K562 (cell line): ENCODE results near the gene KCNJ12. TPM values are rescaled to one million over a fixed set of nuclear protein-coding genes. Genes with fewer than 3 reads are reported as not detected.

Experiments
- ATAC-seq: fragments of 200-7000 bp; cut with Tn5 transposase; 3 replicates; pipeline ENCODE4 v1.9.1; 2020; ENCODE audit warnings: moderate library complexity
- BruUV-seq: library from RNA; stranded (reverse); fragments of 400-500 nt; replicated peaks from 2 replicates; lab custom pipeline; 2021; lab: Mats Ljungman, UMichigan
- CTCF ChIA-PET: fragments of 300-600 bp; formaldehyde crosslinking; extraction: SDS; loops from one replicate; lab custom pipeline; 2021; ENCODE audit warnings: low intra/inter-chr PET ratio; lab: Yijun Ruan, JAX
- POLR2A ChIA-PET: fragments of 300-600, 350-650 bp; sonication (Branson Sonifier 250); formaldehyde crosslinking; extraction: SDS; loops from one replicate; lab custom pipeline; 2021; ENCODE audit warnings: antibody characterized with exemption, inconsistent platforms; lab: Yijun Ruan, JAX
- DNase-seq, 4 experiments: peaks; one replicate each; pipeline versions ENCODE4 v3.0.0 to v3.0.0-alpha.2; 2011 to 2018; ENCODE audit warnings: low spot score in 3 of 4, mixed read lengths in 3 of 4; ENCODE audit errors: extremely low read depth in 1 of 4
- FAIRE-seq: peaks from 2 replicates; lab custom pipeline; 2011; peaks lifted over from hg19 to GRCh38; lab: Jason Lieb, UNC
- H2AFZ ChIP-seq: 2 replicates; pipeline ENCODE4 v1.6.0; 2011; ENCODE audit warnings: low read depth, low read length, control low read depth, inconsistent platforms
- H3K27ac ChIP-seq: fragments of 200-600 bp; 3 replicates; pipeline ENCODE4 v1.8.0; 2011; ENCODE audit warnings: low read depth, mild to moderate bottlenecking, control low read depth, inconsistent platforms, low read length, moderate library complexity, mixed read lengths; ENCODE audit errors: extremely low read depth
- H3K27me3 ChIP-seq, 2 experiments: fragments of 300-600 bp in 1 of 2; 2 replicates in 1 of 2; 3 replicates in 1 of 2; pipeline versions ENCODE4 v1.6.0 to v1.8.0; 2011; ENCODE audit warnings: inconsistent platforms in 2 of 2, low read length in 2 of 2, mild to moderate bottlenecking in 1 of 2, mixed read lengths in 1 of 2, moderate library complexity in 1 of 2; ENCODE audit not compliant: control insufficient read depth in 2 of 2, insufficient read depth in 2 of 2
- H3K36me3 ChIP-seq: fragments of 300-600 bp; 3 replicates; pipeline ENCODE4 v1.8.0; 2011; ENCODE audit warnings: mild to moderate bottlenecking, low read length, inconsistent platforms; ENCODE audit not compliant: control insufficient read depth, insufficient read depth
- H3K4me1 ChIP-seq, 2 experiments: fragments of 200-600 bp in 1 of 2; replicated peaks in 1 of 2; 2 replicates in 1 of 2; 3 replicates in 1 of 2; pipeline versions ENCODE4 v1.5.1 to v1.8.0; 2011; ENCODE audit warnings: inconsistent platforms in 2 of 2, low read length in 2 of 2, mild to moderate bottlenecking in 1 of 2, mixed read lengths in 1 of 2, moderate library complexity in 1 of 2; ENCODE audit not compliant: control insufficient read depth in 2 of 2, insufficient read depth in 2 of 2
- H3K4me2 ChIP-seq: 2 replicates; pipeline ENCODE4 v1.6.1; 2011; ENCODE audit warnings: low read length, control low read depth, inconsistent platforms, mixed read lengths; ENCODE audit not compliant: insufficient read depth
- H3K4me3 ChIP-seq: fragments of 200-600 bp; sonication (generic), shearing (Covaris generic); 2 replicates; pipeline ENCODE4 v1.5.1; 2016; ENCODE audit warnings: control low read depth, inconsistent platforms
- H3K79me2 ChIP-seq: fragments of 200-600 bp; 3 replicates; pipeline ENCODE4 v1.8.0; 2011; ENCODE audit warnings: low read length, inconsistent platforms; ENCODE audit not compliant: control insufficient read depth, insufficient read depth
- H3K9ac ChIP-seq, 2 experiments: 2 replicates each; pipeline versions ENCODE4 v1.6.0 to v1.6.1; 2011; ENCODE audit warnings: low read depth in 2 of 2, low read length in 2 of 2, control low read depth in 1 of 2, inconsistent platforms in 1 of 2, mild to moderate bottlenecking in 1 of 2, mixed read lengths in 1 of 2; ENCODE audit not compliant: insufficient read depth in 1 of 2
- H3K9me1 ChIP-seq: one replicate; pipeline ENCODE4 v1.6.0; 2011; ENCODE audit warnings: inconsistent platforms, mild to moderate bottlenecking, low read length, moderate library complexity; ENCODE audit not compliant: control insufficient read depth, insufficient read depth
- H3K9me3 ChIP-seq: replicated peaks from 2 replicates; pipeline ENCODE4 v1.5.1; 2011; ENCODE audit warnings: low read depth, low read length, inconsistent platforms; ENCODE audit not compliant: control insufficient read depth, insufficient read depth
- H4K20me1 ChIP-seq: replicated peaks from 2 replicates; pipeline ENCODE4 v1.6.1; 2011; ENCODE audit warnings: low read length, inconsistent platforms, mixed read lengths; ENCODE audit not compliant: control insufficient read depth, insufficient read depth
- CREM ChIP-seq: IDR thresholded peaks from 2 replicates; pipeline ENCODE4 v1.6.1; 2014; ENCODE audit warnings: antibody characterized with exemption, low read depth
- HDAC8 ChIP-seq: fragments of 450-650 bp; IDR thresholded peaks from 2 replicates; pipeline ENCODE4 v1.6.1; 2016; ENCODE audit warnings: mild to moderate bottlenecking, missing genetic modification characterization, moderate library complexity, missing compliant biosample characterization
- HEY1 ChIP-seq: fragments of 250-450 bp; sonication (Bioruptor Pico); IDR thresholded peaks from 2 replicates; pipeline ENCODE4 v1.5.0; 2020; ENCODE audit warnings: mild to moderate bottlenecking, moderate library complexity, borderline replicate concordance
- HOXB6 ChIP-seq: fragments of 250-450 bp; sonication (Bioruptor Pico); IDR thresholded peaks from 2 replicates; pipeline ENCODE4 v1.5.1; 2022; ENCODE audit warnings: mild to moderate bottlenecking, borderline replicate concordance
- KLF16 ChIP-seq: IDR thresholded peaks from 2 replicates; pipeline ENCODE4 v1.6.1; 2016; ENCODE audit warnings: antibody characterized with exemption
- KLF6 ChIP-seq: fragments of 250-450 bp; sonication (Bioruptor Pico); IDR thresholded peaks from 2 replicates; pipeline ENCODE4 v1.4.0; 2020; ENCODE audit warnings: mild to moderate bottlenecking, moderate library complexity, borderline replicate concordance
- L3MBTL2 ChIP-seq: fragments of 450-650 bp; IDR thresholded peaks from 2 replicates; pipeline ENCODE4 v1.6.1; 2016; ENCODE audit warnings: mild to moderate bottlenecking, moderate library complexity
- MEIS2 ChIP-seq: fragments of 450-650 bp; IDR thresholded peaks from 2 replicates; pipeline ENCODE4 v1.6.1; 2014; ENCODE audit warnings: mild to moderate bottlenecking; ENCODE audit not compliant: partially characterized antibody
- RNF219 ChIP-seq: fragments of 250-450 bp; sonication (Bioruptor Pico); IDR thresholded peaks from 2 replicates; pipeline ENCODE4 v1.5.0; 2022; ENCODE audit warnings: mild to moderate bottlenecking
- TCF7L2 ChIP-seq: fragments of 150-350 bp; IDR thresholded peaks from 2 replicates; pipeline ENCODE4 v1.6.1; 2016; ENCODE audit warnings: low read depth, mild to moderate bottlenecking, low read length, moderate library complexity
- TFAM ChIP-seq: fragments of 250-450 bp; sonication (Bioruptor Pico); conservative IDR thresholded peaks from 2 replicates; pipeline ENCODE4 v1.5.0; 2021; ENCODE audit warnings: mild to moderate bottlenecking, moderate library complexity
- TGIF2 ChIP-seq: sonication (generic); formaldehyde crosslinking; IDR thresholded peaks from 2 replicates; pipeline ENCODE4 v1.8.1; 2022; ENCODE audit warnings: mild to moderate bottlenecking, missing genetic modification reagents, moderate library complexity
- ZNF146 ChIP-seq: IDR thresholded peaks from one replicate; pipeline ENCODE4 v1.6.1; 2018; ENCODE audit warnings: missing compliant biosample characterization; ENCODE audit not compliant: unreplicated experiment
- ZNF316 ChIP-seq: fragments of 450-650 bp; IDR thresholded peaks from 2 replicates; pipeline ENCODE4 v1.6.1; 2016
- ZNF347 ChIP-seq: fragments of 450-650 bp; formaldehyde crosslinking; IDR thresholded peaks from 2 replicates; pipeline ENCODE4 v1.4.0; 2020; ENCODE audit warnings: low read depth, mild to moderate bottlenecking, moderate library complexity
- ZNF445 ChIP-seq: fragments of 250-450 bp; sonication (Bioruptor Pico); IDR thresholded peaks from 2 replicates; pipeline ENCODE4 v1.4.0; 2020; ENCODE audit warnings: low read depth, mild to moderate bottlenecking, moderate library complexity
- ZNF561 ChIP-seq: fragments of 450-650 bp; formaldehyde crosslinking; conservative IDR thresholded peaks from 2 replicates; pipeline ENCODE4 v1.4.0; 2020; ENCODE audit warnings: mild to moderate bottlenecking, moderate library complexity
- ZNF76 ChIP-seq: fragments of 250-450 bp; sonication (Bioruptor Pico); IDR thresholded peaks from 2 replicates; pipeline ENCODE4 v1.4.0; 2020; ENCODE audit warnings: mild to moderate bottlenecking, moderate library complexity, borderline replicate concordance
- WGBS: fragments of 100-300 bp; shearing (Covaris generic); methylation state at CpG from one replicate; pipeline ENCODE4 v1.1.6; 2016; ENCODE audit warnings: low coverage, mixed read lengths; ENCODE audit not compliant: insufficient coverage; ENCODE audit errors: missing lambda C conversion rate; 5-methylcytosine and 5-hydroxymethylcytosine counted together
- in situ Hi-C: fragments of 300-500 bp; cut with MboI; formaldehyde crosslinking; loops from 4 replicates; pipeline ENCODE4 v1.15.0; 2018; ENCODE audit warnings: inconsistent platforms, mixed read lengths
- intact Hi-C: fragments of 100-400 bp; cut with micrococcal nuclease; formaldehyde crosslinking; loops from 2 replicates; pipeline ENCODE4 v1.14.2; 2022
- polyA plus RNA-seq, 8 experiments: library from polyadenylated mRNA; depleted of rRNA in 4 of 8; stranded (reverse) in 5 of 8; unstranded in 3 of 8; fragments of >200 nt; fragmentation: Nextera tagmentation in 2 of 8; fragmentation: Illumina TruSeq in 1 of 8; extraction: Ambion mirVana in 2 of 8; extraction: Trizol in 1 of 8; gene quantifications; 2 replicates each; pipeline versions ENCODE4 v1.2.1 to v1.2.3, GENCODE V29; 2011 to 2014; ENCODE audit warnings: inconsistent platforms in 1 of 8, missing spikeins in 1 of 8
- total RNA-seq, 7 experiments: library from RNA; depleted of rRNA in 6 of 7; stranded (reverse); fragments of >200 nt in 6 of 7; fragmentation: Illumina TruSeq in 2 of 7; extraction: Trizol in 2 of 7; gene quantifications; 2 replicates each; pipeline versions ENCODE4 v1.2.1 to v1.2.3, GENCODE V29; 2011 to 2021; ENCODE audit warnings: low replicate concordance in 1 of 7
- TF ChIP-seq, protein P1 (sequence below): fragments of 250-450 bp; sonication (Bioruptor Pico); IDR thresholded peaks from 2 replicates; pipeline ENCODE4 v1.9.0; 2021; ENCODE audit warnings: mild to moderate bottlenecking

KCNJ12 gene
- total and polyA plus RNA-seq, 9 of the 15 experiments (the other 6 are each of a cell fraction or from before 2014, with no cell fraction given) = 0.02 TPM; not detected in 8

GRCh38 chr17:21396237-21396636, 20.1 kb downstream of the KCNJ12 start (continued):
- no peak for TF ChIP-seq RNF219 (CRISPR knock-in tag)
- no peak for TF ChIP-seq CREM
- TF ChIP-seq, all 486 proteins: peak for 0

DNA sequence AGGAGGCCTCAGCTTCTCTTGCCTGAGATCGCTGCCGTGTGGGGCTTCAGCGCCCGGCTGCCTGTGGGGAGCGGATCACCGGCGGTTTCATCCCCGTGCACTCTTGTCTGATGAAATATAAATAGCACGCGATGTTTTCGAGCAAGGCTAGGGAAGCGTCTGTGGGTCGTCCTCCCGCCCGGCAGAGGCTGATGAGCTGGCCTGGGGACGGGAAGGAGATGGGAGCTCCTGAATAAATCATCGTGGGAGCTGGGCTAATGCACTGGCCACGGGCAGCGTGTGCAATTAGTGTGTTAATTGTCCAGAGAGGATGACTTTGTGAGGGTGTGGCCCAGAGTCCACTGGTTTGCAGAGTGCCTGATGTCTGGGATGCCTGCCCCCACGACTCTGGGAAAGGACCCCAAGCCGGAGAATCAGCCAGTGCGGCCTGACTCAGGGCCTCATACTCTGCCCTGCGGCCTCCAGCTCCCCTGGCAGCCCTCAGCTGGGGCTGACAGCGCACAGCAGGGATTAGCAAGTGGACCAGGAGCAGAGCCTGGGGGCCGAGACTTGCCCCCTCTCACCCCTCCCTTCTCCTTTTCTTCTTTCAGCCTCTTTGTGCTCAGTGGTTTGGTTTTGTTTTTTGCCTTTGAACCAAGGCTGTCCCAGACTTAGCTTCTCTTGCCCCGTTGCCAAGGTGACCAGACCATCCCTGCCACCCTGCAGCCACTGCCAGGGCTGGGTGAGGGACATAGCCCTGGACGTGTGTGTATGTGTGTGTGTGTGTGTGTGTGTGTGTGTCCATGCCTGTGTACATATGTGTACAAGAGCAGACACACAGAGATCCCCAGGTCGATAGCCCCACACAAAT, 21.4 kb downstream of the KCNJ12 start:
- Histone ChIP-seq H3K9me1 (no peaks in the 10 kb centered on the region), H3K4me1 (peaks cover 0 to 6% of the 10 kb centered on the region in 2 experiments; a peak in 2 of 5 replicates), H2AFZ (no peak overlapping the region), H3K79me2 (no peaks in the 10 kb centered on the region), H3K27me3 (peaks cover 0 to 31% of the 10 kb centered on the region in 2 experiments; a peak in 2 of 5 replicates), H3K36me3 (no peaks in the 10 kb centered on the region), H4K20me1 (peaks cover 4% of the 10 kb centered on the region; the same call in 1 of the 2 replicates), H3K27ac (no peak overlapping the region), H3K4me3 (no peak overlapping the region), H3K9ac (no peak overlapping the region), H3K9me3 (no peaks in the 10 kb centered on the region), H3K4me2 (no peak overlapping the region)
- POLR2A ChIA-PET = interaction anchor here (0.5 to 1.4 kb wide), 2 partner anchors 23 to 596 kb away, joined by 3 read pairs; no protein-coding TSS in a partner anchor
- CTCF ChIA-PET = no interaction called here
- ATAC-seq (no peak), DNase-seq (no peak), FAIRE-seq (no peak)
- WGBS = 2% methylated on average over 17 of the region's 28 CpGs
- intact Hi-C loops = no loop called here
- in situ Hi-C loops = no loop called here
- BruUV-seq = no TSS peak
- no peak for TF ChIP-seq HEY1 (CRISPR knock-in tag)
- TF ChIP-seq KLF6 (CRISPR knock-in tag) = no peak
- TF ChIP-seq ZNF146 (CRISPR knock-in tag) = no peak
- no peak for TF ChIP-seq MEIS2
- TF ChIP-seq TFAM (CRISPR knock-in tag) = no peak
- no peak for TF ChIP-seq TCF7L2
- TF ChIP-seq ZNF347 (CRISPR knock-in tag) = no peak
- TF ChIP-seq ZNF445 (CRISPR knock-in tag) = no peak
- no peak for TF ChIP-seq ZNF316
- no peak for TF ChIP-seq ZNF561 (CRISPR knock-in tag)
- TF ChIP-seq, protein P1, sequence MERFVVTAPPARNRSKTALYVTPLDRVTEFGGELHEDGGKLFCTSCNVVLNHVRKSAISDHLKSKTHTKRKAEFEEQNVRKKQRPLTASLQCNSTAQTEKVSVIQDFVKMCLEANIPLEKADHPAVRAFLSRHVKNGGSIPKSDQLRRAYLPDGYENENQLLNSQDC (CRISPR knock-in tag) = no peak
- TF ChIP-seq ZNF76 = no peak
- no peak for TF ChIP-seq L3MBTL2
- no peak for TF ChIP-seq TGIF2 (CRISPR knock-in tag)
- TF ChIP-seq HOXB6 (CRISPR knock-in tag) = no peak
- TF ChIP-seq KLF16 = no peak
- no peak for TF ChIP-seq HDAC8 (tag)
